ENCODE data around the gene HNRNPL.
"Not testable (repeated sequence)": the region's sequence is repeated elsewhere in the genome, so short reads cannot be mapped to it uniquely, and the experiment has no call there.

- not testable (repeated sequence) for TF ChIP-seq CTCF, POLR2A (IDR thresholded peaks at IDR 0.05)
These were observed 6.0 kb upstream of the HNRNPL start for GRCh38 chr19:38855751-38856150.

All from tibial nerve (tissue), 3 donors.